Fibroblast of peridontal ligament (primary cell): ENCODE measurements around the gene ICE2.
A peak's percentile ranks its signal among the peaks of the same experiment; 100 is the strongest.

Experiments
- DNase-seq: peaks from one replicate; pipeline ENCODE4 v3.0.0-alpha.2; 2010; ENCODE audit errors: extremely low read depth

Gene ICE2

DNA sequence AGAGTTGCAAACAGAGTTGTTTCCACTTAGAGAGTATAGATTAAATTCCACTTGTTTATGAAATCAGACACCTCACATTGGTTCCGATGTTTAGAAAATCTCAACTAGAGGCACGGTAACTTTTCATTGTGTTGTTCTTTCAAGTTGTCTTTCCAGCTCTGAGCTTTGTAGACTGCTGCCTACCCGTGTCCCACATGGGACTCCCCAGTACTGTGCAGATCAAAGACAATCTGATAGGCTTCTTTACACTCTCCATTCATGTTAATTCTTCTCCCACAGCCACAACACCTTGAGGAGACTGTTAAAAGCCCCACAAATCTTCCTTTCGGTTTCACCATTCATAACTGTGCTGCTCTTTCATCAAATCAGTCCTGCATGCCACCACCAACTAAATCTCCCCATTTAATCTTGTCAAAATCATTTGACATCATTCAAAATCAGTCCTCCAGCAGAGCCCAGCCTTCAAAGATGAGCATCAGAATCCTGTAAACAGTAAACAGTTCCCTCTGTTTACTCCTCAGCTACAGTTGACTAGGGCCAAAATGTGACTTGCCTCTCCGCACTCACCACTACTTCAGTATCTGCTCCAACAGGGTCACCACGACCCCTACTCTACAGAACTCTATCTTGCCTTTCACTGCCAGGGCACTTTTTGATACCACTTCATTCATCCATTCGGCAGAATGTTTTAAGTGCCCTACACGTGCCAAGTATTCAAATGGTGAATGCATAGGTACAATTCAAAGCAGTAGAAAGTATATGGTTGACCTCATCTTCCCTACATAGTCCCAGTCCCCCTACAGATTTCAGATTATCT is 89.5 kb downstream of the ICE2 start:
- DNase-seq = peak; percentile 71

DNA sequence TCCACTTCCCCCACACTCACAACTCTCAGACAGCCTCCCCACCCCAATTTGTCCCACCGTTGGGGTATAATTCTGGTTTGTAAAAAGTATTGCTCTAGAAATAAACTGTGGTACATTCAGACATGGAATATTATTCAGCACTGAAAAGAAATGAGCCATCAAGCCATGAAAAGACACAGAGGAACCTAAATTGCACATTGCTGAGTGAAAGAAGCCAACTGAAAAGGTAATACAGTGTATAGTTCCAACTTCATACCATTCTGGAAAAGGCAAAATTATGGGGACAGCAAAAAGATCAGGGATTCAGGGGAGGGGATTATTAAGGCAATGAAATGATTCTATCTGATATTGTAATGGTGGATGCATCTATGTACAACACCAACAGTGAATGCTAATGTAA is 91.6 kb downstream of the ICE2 start:
- DNase-seq = peak; percentile 3

DNA sequence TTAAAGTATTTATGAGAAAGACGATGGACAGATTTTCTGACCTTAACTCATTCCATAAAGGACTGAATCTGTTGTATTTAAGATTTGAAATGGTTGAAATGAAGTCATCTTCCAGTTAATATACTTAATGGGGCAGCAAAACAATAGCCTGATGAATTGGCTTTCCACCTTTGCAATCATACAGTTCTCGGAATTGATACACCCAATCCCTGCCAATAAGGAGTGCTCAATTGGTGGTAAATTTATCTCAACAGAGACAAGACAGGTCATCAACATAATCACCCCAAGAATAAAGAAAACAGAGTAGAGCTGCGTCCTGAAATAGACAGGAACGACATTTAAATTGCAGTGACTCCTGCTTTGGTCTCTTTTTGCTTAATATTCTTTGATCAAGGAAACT is 92.3 kb downstream of the ICE2 start:
- no peak for DNase-seq

DNA sequence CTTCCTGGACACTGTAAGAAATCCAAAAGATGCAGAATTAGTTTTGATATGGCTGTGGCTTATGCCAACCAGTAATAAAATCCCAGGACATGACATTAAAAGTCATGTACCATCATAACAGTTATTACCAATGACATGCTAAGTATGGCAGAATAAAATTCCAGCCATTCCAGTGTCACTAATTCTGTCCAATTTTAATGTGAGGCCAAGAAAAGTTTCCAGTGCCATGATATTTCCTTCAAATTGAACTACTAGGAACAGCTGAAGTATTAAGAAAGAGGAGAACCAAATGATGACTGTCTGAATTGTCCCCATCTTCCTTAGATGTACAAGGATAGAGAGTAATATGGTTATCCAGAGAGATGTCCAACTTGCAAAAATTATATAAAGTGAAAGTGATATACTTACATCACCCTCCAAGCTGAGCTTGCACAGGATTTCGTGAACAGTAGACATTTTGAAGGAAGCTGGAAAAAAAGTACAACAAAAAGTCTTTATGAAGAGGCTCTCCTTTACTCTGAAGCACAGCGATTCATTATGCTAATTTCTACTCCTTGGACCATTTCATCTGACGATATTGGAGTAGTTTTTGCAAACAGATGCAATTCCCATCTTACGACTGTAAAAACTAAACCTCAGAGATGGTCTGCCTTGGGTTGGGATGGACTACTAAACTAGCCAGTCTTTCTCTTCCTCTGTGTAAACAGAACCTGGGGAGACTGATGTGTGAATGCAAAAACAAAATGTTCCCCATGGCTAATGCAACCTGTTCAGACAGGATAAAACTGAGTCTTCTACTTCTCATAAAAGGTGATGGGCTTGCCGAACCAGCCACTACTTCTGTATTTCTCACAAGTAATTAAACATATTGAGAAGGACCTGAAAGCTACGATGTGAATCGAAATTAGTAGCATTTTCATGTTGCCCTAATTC is 93.1 kb downstream of the ICE2 start:
- DNase-seq = no peak

DNA sequence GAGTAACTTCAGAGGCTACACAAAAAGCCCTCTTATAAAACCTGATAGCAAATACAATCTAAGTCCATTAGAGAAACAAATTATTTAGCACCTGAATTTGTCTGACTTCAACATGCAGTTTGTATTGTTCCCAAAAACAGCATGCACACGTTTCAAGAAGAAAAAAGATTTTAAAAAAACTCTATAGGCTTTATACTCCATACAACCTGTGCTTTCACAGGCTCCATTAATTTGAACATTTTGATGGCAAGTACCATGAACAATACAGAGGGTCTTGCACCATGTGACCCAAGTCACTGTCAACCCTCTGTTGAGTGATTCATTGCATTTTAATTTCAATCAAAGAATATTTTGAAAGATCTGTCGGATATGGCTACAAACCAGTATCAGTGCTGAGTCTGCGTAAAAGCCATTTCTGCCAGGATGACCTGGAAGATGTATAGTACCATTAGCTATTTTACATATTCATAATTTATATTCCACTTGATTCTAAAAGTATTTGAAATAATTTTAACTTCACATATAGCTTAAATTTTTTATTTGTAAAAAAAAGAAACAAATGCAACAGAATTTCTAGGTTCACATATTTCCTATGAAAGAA is 94.3 kb downstream of the ICE2 start:
- DNase-seq = no peak

DNA sequence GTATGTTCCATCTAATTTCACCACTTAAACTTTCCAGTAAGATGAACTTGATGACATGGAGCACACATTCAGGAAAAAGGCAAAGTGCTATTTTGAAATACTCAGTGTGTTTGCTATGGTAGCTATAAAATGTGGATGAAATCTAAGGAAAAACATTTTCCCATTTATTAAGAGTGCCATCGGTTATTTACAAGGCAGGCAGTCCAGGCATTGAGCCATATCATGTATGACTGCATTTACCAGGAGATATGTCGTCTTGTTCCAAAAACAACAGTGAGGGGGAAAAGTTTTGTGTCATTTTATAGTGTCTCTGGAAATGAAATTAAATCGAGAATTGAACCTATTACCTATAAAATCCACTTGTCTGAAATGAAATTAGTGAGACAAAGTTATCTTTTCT is 94.9 kb downstream of the ICE2 start:
- DNase-seq = no peak

DNA sequence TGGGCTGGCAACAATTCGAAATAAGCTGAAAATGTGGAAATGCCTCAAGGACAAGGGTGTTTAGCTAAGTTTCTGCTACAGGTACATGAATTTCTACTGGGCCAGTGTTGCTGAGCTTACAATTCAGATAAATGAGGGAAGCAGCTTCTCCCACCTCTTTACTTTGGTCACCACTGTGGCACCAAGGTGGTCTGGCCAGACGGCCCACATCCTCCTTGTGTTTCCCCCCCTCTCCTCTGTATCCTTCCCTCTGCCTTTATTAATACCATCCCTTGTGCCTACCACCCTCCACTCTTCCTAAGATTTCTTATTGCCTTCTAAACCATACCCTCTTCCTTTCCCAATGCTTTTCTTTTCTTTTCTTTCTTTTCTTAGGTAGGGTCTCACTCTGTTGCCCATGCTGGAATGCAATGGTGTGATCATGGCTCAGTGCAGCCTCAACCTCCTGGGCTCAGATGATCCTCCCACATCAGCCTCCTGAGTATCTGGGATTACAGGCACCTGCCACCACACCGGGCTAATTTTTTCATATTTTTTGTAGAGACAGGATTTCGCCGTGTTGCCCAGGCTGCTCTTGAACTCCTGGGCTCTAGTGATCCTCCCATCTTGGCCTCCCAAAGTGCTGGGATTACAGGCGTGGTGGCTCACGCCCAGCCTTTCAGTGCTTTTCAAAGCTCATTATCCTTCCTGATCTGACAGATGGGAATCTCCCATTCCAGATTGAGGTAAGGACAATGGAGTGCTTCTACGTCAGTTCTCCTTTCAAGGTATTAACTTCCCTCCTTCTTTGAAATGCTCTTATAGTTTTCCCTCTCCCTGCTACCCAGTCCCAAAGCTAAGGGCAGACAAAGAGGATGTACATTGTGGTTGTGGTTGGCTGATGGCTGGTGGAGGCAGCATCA is 95.9 kb downstream of the ICE2 start:
- no peak for DNase-seq

DNA sequence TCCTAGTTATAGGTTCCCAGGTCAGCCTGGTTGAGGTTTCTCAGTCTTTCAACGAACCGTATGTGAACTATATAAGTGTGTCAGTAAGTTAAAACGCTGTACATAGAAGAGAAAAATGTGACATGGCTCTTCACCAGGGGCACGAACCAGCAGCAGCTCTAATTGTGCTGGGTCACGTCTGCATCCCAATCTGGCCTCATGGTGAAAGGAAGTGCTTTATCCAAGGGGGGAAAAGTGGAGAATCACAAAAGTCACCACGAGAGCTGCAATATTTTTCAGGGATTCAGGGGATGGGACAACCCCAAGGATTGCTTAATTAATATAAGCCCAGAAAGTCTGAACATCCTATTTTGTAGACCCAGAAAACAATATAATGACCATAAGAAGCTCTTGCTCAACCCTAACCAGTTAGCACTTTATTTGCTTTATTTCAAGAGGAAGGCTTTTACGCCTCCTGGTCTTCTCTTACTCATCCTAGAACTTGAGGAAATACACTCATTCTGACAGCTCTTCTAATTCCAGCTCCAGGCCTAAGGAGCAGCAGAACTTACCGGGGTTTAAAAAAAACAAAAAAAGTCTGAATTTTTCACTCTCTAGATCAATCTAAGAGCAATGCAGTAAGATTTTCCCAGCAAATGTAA is 97.7 kb downstream of the ICE2 start:
- DNase-seq = peak; percentile 53

DNA sequence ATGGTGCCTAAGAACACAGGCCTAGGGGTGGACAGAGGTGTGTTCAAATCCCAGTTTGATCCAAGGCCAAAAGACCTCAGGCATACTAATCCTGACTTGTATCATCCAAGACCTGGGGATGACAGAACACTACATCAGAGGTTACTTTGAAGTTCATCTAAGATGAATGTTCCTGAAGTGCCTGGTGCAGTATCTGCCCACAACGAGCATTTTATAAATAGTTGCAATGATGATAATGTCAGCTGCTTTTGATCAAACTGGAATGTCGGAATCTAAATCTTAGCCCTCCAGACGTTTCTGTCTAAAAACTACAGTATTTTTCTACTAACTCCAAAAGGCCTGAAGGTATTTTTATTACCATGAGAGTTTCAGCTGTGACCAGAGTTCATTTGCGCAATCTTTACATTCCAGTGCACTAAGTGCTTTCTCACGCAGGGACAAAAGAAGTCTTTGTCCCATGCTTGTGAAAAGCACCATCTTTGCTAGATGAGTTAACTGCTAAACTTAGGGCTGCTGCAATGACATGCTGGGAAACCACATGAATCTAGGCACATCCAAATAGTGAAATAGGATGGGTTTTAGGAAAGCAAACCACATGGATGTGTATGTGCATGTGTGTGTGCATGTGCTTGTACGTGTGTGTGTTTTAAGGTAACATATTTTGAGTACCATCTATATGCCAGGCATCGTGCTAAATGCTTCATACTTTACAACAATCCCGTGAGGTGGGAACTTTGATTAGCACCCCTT is 99.2 kb downstream of the ICE2 start:
- peak; percentile 99 for DNase-seq

DNA sequence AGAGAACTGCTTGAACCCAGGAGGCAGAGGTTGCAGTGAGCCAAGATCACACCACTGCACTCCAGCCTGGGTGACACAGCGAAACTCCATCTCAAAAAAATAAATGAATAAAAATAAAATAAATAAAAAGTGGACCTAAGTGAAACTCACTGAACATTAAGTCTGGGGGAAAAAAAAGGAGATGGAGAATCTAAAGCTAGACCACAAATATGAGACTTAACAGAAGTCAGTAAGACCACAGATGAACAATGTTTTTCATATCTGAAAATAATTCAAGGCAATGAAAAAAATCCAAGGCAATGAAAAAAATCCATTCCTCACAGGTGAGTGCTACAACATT is 99.8 kb downstream of the ICE2 start:
- no peak for DNase-seq

DNA sequence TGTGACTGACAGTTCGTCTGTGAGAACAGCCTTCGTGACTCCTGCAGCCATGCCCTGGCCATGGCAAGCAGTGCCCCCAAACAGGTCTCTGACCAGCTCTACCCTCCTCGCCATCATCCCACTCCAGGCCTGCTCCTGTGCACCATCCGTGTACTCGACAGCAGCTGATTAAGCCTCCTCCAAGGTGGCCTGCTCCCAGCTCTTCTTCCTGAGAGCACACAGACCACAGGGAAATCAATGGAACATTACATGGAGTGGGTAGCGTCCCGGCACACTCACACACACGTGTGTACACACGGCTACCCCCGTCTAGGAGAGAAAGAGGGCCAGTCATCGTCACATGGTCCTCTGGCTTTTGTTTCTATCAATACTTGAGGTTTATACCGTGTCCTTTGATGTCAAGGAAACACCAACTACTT is 102.3 kb downstream of the ICE2 start:
- no peak for DNase-seq

DNA sequence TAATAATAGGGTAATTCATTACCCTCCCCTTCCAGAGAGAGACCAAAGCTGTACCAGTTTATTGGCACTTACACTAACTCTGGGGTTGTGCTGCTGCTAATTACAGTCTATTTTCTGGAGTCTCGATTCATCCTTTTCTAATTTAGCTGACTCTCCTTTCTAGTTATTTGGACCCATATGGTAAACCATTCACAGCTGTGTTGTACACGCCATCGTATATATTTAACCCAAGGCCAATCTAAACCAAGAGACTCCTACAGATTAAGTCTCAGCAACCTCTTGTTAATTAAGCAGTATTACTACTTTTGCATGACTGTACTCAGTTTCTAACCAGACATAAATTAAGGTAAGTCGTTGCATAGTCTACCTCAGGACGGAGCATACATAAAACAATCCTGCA is 103.6 kb downstream of the ICE2 start:
- DNase-seq = peak; percentile 52

DNA sequence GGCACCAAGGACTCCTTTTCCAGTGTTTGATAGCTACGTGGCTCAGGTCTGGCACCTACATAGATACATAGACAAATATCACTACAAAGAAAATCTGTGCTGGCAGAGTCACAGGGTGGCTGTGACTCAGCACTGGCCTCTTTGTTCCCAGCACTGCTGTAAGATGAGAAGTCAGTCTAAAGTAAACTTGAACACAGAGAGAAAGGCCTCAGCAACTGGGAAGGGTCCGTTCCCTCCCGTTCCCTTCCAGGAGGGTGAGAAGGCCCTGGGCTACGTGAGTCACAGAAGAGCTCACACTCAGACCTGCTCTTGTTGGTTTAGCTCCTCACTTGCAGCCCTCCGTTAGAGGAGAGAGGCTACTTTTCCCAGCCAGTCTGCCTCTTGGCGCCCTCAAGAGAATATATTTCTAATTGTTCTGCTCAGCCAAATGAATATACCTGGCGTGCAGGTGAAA is 104.3 kb downstream of the ICE2 start:
- peak; percentile 96 for DNase-seq

DNA sequence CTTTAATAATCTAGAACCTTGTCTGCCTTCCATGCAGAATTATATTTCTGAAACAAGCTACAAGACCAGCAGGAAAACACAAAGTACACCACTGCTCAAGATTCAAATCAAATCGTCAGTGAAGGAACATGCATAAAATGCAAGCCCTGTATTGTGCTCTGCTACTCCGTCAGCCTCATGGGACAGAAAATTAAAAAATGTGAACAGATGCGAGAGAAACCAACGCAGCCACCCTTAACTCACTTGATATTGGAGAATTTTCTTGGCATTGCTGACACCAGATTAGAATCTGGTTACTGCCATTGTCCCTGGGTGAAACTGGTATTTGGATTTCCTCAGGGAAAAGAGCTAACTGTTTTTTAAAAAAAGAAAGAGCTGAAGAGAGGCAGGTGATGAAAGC is 104.7 kb downstream of the ICE2 start:
- DNase-seq = peak; percentile 52

DNA sequence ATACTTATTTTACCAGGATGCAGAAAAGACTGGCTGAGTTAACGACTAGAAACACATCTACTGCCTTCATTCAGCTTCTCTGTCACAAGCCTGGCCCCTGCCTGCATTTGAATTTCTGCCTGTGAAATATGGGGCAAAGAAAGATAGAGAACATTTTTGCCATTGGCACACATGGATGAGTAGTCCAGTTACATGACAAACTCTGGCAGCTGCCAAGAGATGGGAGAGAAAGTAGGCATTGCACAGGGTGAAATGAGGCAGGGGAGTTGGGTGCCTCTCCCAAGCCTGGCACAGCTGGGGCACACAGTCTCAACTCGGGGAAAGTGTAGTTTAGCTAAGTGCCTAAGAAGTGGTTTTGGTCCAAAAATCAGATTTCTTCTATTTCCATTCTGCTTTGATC is 105.2 kb downstream of the ICE2 start:
- DNase-seq = no peak

DNA sequence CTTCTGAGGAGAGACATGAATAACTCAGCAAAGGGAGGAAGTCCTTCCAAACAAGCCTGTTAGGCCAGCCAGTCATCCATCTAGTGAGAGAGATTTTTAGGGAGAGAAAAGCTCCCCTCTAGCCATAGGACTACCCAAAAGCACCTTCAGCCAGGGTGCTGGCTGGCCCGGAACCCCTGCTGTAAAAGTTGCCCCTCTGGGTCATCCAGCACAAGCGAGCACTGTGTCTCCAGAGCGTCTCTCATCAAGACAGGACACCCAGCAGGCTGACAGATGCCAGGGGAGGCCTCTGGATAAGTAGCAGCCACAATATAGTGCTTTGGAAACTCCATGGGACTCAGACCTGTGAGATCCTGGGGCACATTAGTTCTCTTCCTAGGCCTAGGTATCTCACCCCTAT is 105.6 kb downstream of the ICE2 start:
- no peak for DNase-seq

DNA sequence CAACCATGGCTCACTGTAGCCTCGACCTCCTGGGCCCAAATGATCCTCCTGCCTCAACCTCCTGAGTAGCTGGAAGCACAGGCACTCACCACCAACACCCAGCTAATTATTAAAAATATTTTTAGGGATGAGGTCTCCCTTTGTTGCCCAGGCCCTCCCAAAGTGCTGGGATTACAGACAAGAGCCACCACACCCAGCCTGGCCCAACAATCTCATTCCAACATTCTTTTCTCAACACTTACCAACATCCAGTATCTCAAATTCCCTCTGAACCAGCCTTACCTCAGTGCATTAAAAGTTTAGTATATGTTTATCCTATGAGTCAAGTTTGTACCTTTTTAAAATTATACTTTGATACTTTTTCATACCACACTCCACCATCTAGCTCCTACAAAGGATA is 106.2 kb downstream of the ICE2 start:
- peak; percentile 55 for DNase-seq

DNA sequence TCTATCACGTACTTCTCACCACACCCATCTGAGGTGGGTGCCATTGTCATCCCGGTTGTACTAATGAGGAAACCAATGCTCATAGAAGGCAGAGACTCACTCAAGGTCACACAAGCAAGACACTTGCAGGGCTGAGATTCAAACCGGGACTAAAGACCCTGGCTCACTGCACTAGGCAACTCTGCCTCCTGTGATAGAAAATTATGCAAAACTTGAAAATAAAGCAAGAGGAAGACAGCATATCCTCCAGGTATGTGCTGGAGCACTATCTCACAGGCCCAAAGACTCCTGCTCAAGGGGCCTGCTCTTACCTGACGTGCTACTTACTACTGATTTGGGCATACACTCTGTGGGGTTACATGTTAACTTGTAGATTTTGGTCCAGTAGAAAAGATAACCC is 106.7 kb downstream of the ICE2 start:
- DNase-seq = no peak

DNA sequence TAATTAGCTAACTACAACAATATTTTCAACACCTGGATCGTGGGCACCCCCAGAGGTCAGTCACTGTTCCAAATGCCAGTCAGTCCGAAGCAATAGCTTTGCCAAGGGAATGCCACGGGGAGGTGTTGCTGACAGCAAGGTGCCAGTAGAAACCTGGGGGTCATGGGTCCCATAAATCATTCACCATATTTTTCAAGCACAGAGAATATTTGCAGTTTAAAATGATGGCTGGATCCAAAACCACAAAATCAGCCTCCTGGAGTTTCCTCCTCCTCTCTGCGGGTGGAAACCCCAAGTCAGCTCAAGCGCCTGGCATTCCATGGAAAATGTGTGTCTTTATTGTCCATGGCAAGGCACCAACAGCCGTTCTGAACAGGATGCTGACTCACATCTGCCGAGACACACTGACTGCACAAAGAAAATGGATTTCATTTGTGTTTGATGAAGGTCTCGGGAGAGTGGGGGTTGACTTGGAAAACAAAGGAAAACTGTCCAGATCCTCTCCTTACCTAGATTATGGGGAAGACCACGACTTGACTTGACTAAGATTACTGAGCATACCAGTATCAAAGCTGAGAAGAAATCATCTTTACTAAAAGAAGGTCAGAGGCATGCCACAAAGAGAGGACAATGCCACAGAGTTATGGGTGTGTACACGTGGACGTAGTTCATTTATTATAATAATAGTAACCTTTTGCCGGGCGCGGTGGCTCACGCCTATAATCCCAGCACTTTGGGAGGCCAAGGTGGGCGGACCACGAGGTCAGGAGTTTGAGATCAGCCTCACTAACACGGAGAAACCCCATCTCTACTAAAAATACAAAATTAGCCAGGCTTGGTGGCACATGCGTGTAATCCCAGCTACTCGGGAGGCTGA is 107.5 kb downstream of the ICE2 start:
- DNase-seq = peak; percentile 99

DNA sequence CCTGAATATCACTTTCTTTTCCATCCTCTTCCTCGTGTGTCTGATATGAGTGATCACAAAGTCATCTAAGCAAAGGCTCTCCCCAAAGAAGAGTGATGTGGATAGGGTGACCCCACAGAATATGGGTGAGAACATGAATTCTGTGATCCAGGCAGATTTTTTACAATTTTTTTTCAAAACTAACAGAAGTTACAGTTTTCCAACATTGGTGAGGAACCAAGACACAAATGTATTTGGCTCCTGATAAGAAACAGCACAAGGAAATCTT is 108.1 kb downstream of the ICE2 start:
- no peak for DNase-seq
